ENCODE data around the gene CSNK2B.

CSNK2B gene

GRCh38 chr6:31711233-31711632 lies 45.4 kb downstream of the CSNK2B start:
- DNase-seq (ENCODE audit: low read depth) = no peak

- DNase-seq (ENCODE audit: low read depth) = no peak
Observed at GRCh38 chr6:31712296-31712695, 46.4 kb downstream of the CSNK2B start.

GRCh38 chr6:31713465-31713864 lies 47.6 kb downstream of the CSNK2B start:
- no peak for DNase-seq (ENCODE audit: low read depth)

- DNase-seq (ENCODE audit: low read depth) = no peak
Observed at GRCh38 chr6:31713991-31714684, 48.3 kb downstream of the CSNK2B start.

- no peak for DNase-seq (ENCODE audit: low read depth)
Observed at GRCh38 chr6:31715022-31715958, 49.4 kb downstream of the CSNK2B start, which contains the start of gene LY6G6D. Gene LY6G6D, plus strand, starts transcription at chr6:31715348. Its CDS starts 8 bp downstream, at chr6:31715356.

GRCh38 chr6:31717499-31718222 lies 51.8 kb downstream of the CSNK2B start:
- no peak for DNase-seq (ENCODE audit: low read depth)

- DNase-seq (ENCODE audit: low read depth) = no peak
Observed at GRCh38 chr6:31718265-31718664, 52.4 kb downstream of the CSNK2B start.

GRCh38 chr6:31719001-31719400 lies 53.1 kb downstream of the CSNK2B start:
- no peak for DNase-seq (ENCODE audit: low read depth)

Measured in stimulated activated CD8-positive, alpha-beta memory T cell treated with anti-CD3 and anti-CD28 coated beads, Interleukin-4, amount 100 ng/mL, for 24 hours (primary cell).